Measurements from ENCODE around the gene TMEM242. TPM values are rescaled to one million over a fixed set of nuclear protein-coding genes. Genes with fewer than 3 reads are reported as not detected.

Gene TMEM242
- total and polyA plus RNA-seq, 2 of the 8 experiments (the other 6 are each of a cell fraction or from before 2014, with no cell fraction given): 2.4 to 9.0 TPM

DNA sequence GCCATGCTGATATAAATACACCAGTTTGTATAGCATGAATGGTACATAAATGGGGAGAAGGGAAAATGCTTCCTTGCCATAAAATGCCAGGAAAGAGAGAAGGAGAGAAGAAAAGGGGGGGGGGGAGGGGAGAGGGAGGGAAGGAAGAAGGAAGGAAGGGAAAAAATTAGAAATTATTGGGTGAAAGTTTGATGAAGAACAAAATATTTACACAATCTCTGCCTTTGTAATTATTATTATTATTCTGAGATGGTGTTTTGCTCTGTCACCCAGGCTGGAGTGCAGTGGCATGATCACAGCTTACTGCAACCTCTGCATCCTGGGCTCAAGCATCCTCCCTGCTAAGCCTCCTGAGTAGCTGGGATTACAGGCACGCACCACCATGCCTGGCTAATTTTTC is 47.4 kb upstream of the TMEM242 start:
- 92% methylated on average over 1 of the region's 1 CpG; no CpG with 5 or more reads in 1 of the 2 experiments for WGBS, 2 experiments (ENCODE audit: extremely low coverage in 1 of 2, insufficient coverage in 1 of 2, insufficient read length in 1 of 2, insufficient replicate concordance in 2 of 2, low coverage in 1 of 2, low lambda C conversion rate in 2 of 2, missing lambda C conversion rate in 1 of 2)
- Histone ChIP-seq H2BK5ac (ENCODE audit: low read depth, low read length) (no peak overlapping the region), H4K8ac (ENCODE audit: extremely low read depth, insufficient read depth, low read length) (no peak overlapping the region), H3K56ac (replicated peaks; ENCODE audit: insufficient read length, low read depth, low read length) (no peak overlapping the region), H3K14ac (ENCODE audit: insufficient read length) (no peak overlapping the region), H2BK120ac (replicated peaks; ENCODE audit: low read depth, low read length) (no peak overlapping the region), H3K9ac (replicated peaks in 1 of 4; ENCODE audit: extremely low read depth in 1 of 4, low read depth in 3 of 4, low read length in 3 of 4) (no peak overlapping the region), H4K91ac (replicated peaks; ENCODE audit: insufficient read length, low read length) (no peak overlapping the region), H3K36me3 (ENCODE audit: control insufficient read depth in 2 of 4, insufficient read depth in 4 of 4, low read length in 3 of 4) (no peaks in the 10 kb centered on the region), H3K79me1 (ENCODE audit: low read depth, low read length) (no peaks in the 10 kb centered on the region), H3K23ac (ENCODE audit: insufficient read length) (no peak overlapping the region), H2AK5ac (ENCODE audit: low read depth, low read length) (no peak overlapping the region), H2BK20ac (ENCODE audit: low read length) (no peak overlapping the region), H3K4ac (replicated peaks; ENCODE audit: insufficient read length, low read depth, low read length) (no peak overlapping the region), H2BK15ac (ENCODE audit: low read length) (no peak overlapping the region), H4K20me1 (replicated peaks in 1 of 2; ENCODE audit: control insufficient read depth in 1 of 2, insufficient read depth in 2 of 2, low read length in 2 of 2) (no peaks in the 10 kb centered on the region), H3K18ac (ENCODE audit: extremely low read depth, low read length) (no peak overlapping the region), H3K4me3 (ENCODE audit: extremely low read depth in 1 of 4, insufficient read depth in 2 of 4, low read depth in 3 of 4, low read length in 4 of 4) (no peak overlapping the region), H4K5ac (ENCODE audit: insufficient read length, low read depth, low read length) (no peak overlapping the region), H3K27me3 (replicated peaks in 1 of 4; ENCODE audit: control insufficient read depth in 3 of 4, extremely low read depth in 1 of 4, insufficient read depth in 3 of 4, low read length in 3 of 4) (no peaks in the 10 kb centered on the region), H2AFZ (ENCODE audit: low read length) (no peak overlapping the region), H3K79me2 (ENCODE audit: control insufficient read depth in 1 of 2, insufficient read depth in 2 of 2, low read length in 2 of 2) (no peaks in the 10 kb centered on the region), H3K4me2 (ENCODE audit: insufficient read depth in 1 of 2, low read depth in 2 of 2, low read length in 2 of 2) (no peak overlapping the region), H3K27ac (ENCODE audit: low read depth, low read length) (no peak overlapping the region), H2BK12ac (ENCODE audit: low read depth, low read length) (no peak overlapping the region), H3K23me2 (ENCODE audit: low read depth, low read length) (no peaks in the 10 kb centered on the region), H3K9me3 (ENCODE audit: insufficient read depth in 2 of 2, low read depth in 1 of 2, low read length in 1 of 2) (no peaks in the 10 kb centered on the region), H3K4me1 (replicated peaks in 1 of 4; ENCODE audit: control insufficient read depth in 3 of 4, insufficient read depth in 4 of 4, low read length in 3 of 4) (peaks cover 2 to 8% (median 5%) of the 10 kb centered on the region in 4 experiments; a peak in 5 of 7 replicates)
- DNase-seq (ENCODE audit: low read depth in 1 of 2, low spot score in 2 of 2) (no peak), FAIRE-seq (no peak)
- ChIA-PET CTCF (ENCODE audit: partially characterized antibody) (no interaction called here), POLR2A (ENCODE audit: partially characterized antibody) (no interaction called here)
- TF ChIP-seq CTBP2 (IDR thresholded peaks at IDR 0.05; ENCODE audit: borderline replicate concordance, insufficient read depth, insufficient read length, low read length) (no peak), EZH2 (IDR thresholded peaks at IDR 0.05; ENCODE audit: low read depth, low read length, severe bottlenecking) (no peak), RFX5 (IDR thresholded peaks at IDR 0.05; ENCODE audit: borderline replicate concordance, low read depth, low read length) (no peak), SP1 (IDR thresholded peaks at IDR 0.05; ENCODE audit: low read depth, low read length) (no peak), RBBP5 (IDR thresholded peaks at IDR 0.05; ENCODE audit: borderline replicate concordance, low read depth, low read length) (no peak), TEAD4 (IDR thresholded peaks at IDR 0.05; ENCODE audit: low read depth, low read length) (no peak), SUZ12 (IDR thresholded peaks at IDR 0.05; ENCODE audit: low read length) (no peak)

All from H1 (cell line).